Mucosa of descending colon (tissue), 3 donors: Measurements from ENCODE around the gene OSGEP. TPM values are rescaled to one million over a fixed set of nuclear protein-coding genes. Genes with fewer than 3 reads are reported as not detected.
A peak's percentile ranks its signal among the peaks of the same experiment; 100 is the strongest.
"Not testable (repeated sequence)": the region's sequence is repeated elsewhere in the genome, so short reads cannot be mapped to it uniquely, and the experiment has no call there.

Experiments used
- ATAC-seq: fragments of 200-7000 bp; cut with Tn5 transposase; one replicate; pipeline ENCODE4 v1.9.1; 2020; ENCODE audit warnings: mild to moderate bottlenecking, moderate library complexity
- DNase-seq, 3 donors: peaks; one replicate each; pipeline ENCODE4 v3.0.0-alpha.2; 2020
- H3K36me3 ChIP-seq: fragments of 200-600 bp; one replicate; pipeline ENCODE4 v1.8.0; 2021; ENCODE audit warnings: low read depth, mild to moderate bottlenecking
- H3K4me1 ChIP-seq: fragments of 200-600 bp; one replicate; pipeline ENCODE4 v1.8.0; 2021; ENCODE audit warnings: low read depth, mild to moderate bottlenecking
- H3K4me3 ChIP-seq: fragments of 200-600 bp; one replicate; pipeline ENCODE4 v1.8.0; 2021; ENCODE audit warnings: mild to moderate bottlenecking
- H3K9me3 ChIP-seq: fragments of 200-600 bp; one replicate; pipeline ENCODE4 v1.8.0; 2021; ENCODE audit warnings: mild to moderate bottlenecking
- CTCF ChIP-seq: fragments of 200-600 bp; IDR thresholded peaks from one replicate; pipeline ENCODE4 v1.8.0; 2022; ENCODE audit warnings: antibody characterized with exemption, mild to moderate bottlenecking
- intact Hi-C, 2 donors: fragments of 100-400 bp; cut with DNase I in 1 of 2; cut with micrococcal nuclease in 1 of 2; formaldehyde crosslinking; loops; one replicate each; pipeline versions ENCODE4 v1.11.0 to v1.11.1; 2022; cut with DNase I, micrococcal nuclease
- total RNA-seq, 3 donors: library from RNA; stranded (reverse); fragmentation: NEBNext Ultra II Directional in 2 of 3; extraction: Animal tissue kit (Norgen Biotek cat#: 25700) in 2 of 3; gene quantifications; one replicate each; pipeline versions ENCODE4 v1.2.1 to v1.2.4, GENCODE V29; 2021 to 2023
- donor health status: DM: no; HTN: no; CAD: no; lungs with moderate emphysema.
- donor health status: DM: no; HTN: no; CAD: no.
- donor health status: DM: no; HTN: yes; CAD: no.

The OSGEP gene
- total RNA-seq, 3 donors from 2014 or later, result 32.7 to 52.0 (median 35.9) TPM

- TF ChIP-seq CTCF, result no peak
- DNase-seq (peak; percentile 79 to 90 (median 86)), ATAC-seq (peak; percentile 63)
- intact Hi-C loops, result loop anchor here in 1 of 2 donors (5.0 kb wide), 1 partner anchor 43 kb away; no protein-coding TSS in a partner anchor
- Histone ChIP-seq H3K4me3 (peak overlapping the region; percentile 79), H3K9me3 (no peaks in the 10 kb centered on the region), H3K36me3 (peaks cover 13% of the 10 kb centered on the region), H3K4me1 (peaks cover 24% of the 10 kb centered on the region)
Measured at GRCh38 chr14:20460458-20461224, 6.0 kb upstream of the OSGEP start.

- Histone ChIP-seq H3K4me3 (no peak overlapping the region), H3K9me3 (no peaks in the 10 kb centered on the region), H3K4me1 (peaks cover 34% of the 10 kb centered on the region), H3K36me3 (peaks cover 13% of the 10 kb centered on the region)
- no peak for TF ChIP-seq CTCF
- intact Hi-C loops, result no loop called here
- DNase-seq (no peak), ATAC-seq (no peak)
Measured at GRCh38 chr14:20458031-20458789, 3.6 kb upstream of the OSGEP start.

GRCh38 chr14:20456971-20457370, 2.4 kb upstream of the OSGEP start:
- Histone ChIP-seq H3K4me3 (no peak overlapping the region), H3K36me3 (peaks cover 13% of the 10 kb centered on the region), H3K9me3 (no peaks in the 10 kb centered on the region), H3K4me1 (peaks cover 32% of the 10 kb centered on the region)
- ATAC-seq (no peak), DNase-seq (peak in 2 of 3 donors; percentile 29 to 37)
- intact Hi-C loops, result no loop called here
- TF ChIP-seq CTCF, result no peak

- ATAC-seq, result peak; percentile 70
- peaks cover 32% of the 10 kb centered on the region for H3K4me1 ChIP-seq
- H3K4me3 ChIP-seq, result peak overlapping the region; percentile 42
- H3K36me3 ChIP-seq, result peaks cover 9% of the 10 kb centered on the region
- DNase-seq, result peak in 1 of 3 donors; percentile 77
- intact Hi-C loops, result loop anchor here in 1 of 2 donors (2.0 kb wide), 1 partner anchor 43 kb away; the partner anchor contains the start of gene TEP1
- TF ChIP-seq CTCF, result no peak
- H3K9me3 ChIP-seq, result no peaks in the 10 kb centered on the region
Measured at GRCh38 chr14:20455355-20456300, 1.0 kb upstream of the OSGEP start.

GRCh38 chr14:20452831-20453230, 1.8 kb downstream of the OSGEP start:
- intact Hi-C loops, result not testable (repeated sequence)
- peaks cover 18% of the 10 kb centered on the region for H3K36me3 ChIP-seq

More at GRCh38 chr14:20452831-20453230, 1.8 kb downstream of the OSGEP start:
- H3K9me3 ChIP-seq, ATAC-seq, H3K4me3 ChIP-seq, DNase-seq: not testable (repeated sequence)
- peaks cover 23% of the 10 kb centered on the region for H3K4me1 ChIP-seq
